Astrocyte of the hippocampus (primary cell): ENCODE data around the gene DNAJB13.

ENCODE experiments used
- DNase-seq: peaks from one replicate; pipeline ENCODE4 v3.0.0; 2011; ENCODE audit warnings: low read depth, low spot score

DNAJB13 gene

DNA sequence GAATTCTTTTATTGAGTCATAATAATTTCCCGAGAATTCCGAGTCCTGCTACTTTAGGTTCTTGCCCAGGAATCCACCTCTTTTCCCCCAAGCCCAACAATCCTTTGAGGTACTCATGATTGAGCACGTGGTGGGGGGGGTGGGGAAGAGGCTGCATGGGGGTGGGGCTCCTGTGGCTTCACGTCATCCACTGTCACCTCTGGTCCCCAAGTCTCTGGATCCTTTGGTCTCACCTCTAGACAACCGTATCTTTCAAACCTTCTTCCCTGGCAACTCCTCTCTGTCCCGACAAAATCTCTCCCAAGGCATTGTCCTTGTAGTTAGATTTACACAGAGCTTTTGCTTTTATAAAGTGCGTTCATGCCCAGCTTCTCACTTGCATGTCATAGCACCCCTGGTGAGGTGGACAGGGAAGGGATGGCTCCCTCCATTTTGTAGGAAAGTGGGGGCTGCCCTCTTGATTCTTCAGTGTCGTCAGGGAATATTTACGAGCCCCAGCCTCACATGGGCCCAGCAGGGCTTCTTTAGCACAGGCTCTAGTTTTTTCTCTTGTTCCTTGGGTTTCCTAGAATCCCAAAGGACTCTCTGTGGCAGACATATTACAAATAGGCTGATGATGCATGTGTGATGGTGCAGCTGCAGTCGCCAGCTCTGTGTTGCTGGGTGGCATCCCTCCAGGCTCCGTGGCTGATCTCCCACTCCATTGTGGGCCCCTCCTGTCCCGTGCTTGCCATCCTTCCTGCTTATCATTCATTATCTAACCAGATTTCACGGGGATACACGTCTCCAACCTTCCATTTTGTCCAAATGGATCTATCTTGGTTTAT lies 49.7 kb downstream of the DNAJB13 start:
- no peak for DNase-seq

DNA sequence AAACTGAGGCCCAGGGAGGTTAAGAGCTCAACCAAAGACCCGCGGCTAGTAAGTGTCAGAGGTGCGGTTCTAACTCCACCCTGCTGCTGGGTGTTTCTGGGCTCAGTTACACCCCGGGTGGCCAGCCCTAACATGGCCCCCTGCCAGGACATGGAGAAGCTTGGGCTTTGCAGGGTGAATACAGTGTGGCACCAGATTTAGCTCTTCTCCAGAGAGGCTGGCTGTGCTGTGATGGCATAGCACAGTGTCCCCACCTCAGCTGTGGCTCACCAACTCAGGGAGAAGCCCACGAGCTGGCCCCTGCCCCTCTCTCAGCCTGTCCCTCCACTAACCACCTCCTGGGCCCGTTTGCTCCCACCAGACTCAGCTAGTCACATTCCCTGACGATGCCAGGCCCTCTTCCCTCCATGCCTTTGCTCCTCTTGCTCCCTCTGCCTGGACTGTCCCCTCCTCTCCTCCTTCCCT lies 51.0 kb downstream of the DNAJB13 start:
- no peak for DNase-seq

DNA sequence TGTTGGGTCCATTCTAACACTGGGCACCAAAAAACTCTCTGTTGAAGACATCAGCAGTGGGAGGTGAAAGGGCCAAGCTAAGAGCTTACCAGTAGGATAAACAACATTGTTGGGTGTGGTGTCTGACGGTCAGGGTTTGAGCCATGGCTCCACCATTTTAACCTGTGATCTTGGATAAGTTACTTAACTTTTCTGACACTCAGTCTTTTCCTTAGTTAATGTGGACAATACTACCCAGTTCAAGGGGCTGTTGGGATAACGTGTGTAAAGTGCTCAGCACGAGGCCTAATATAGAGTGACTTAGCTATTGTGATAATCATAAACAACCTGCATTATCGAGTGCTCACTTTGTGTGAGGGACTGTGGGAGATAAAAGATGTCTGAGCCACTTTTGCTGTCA lies 52.0 kb downstream of the DNAJB13 start:
- DNase-seq: no peak

DNA sequence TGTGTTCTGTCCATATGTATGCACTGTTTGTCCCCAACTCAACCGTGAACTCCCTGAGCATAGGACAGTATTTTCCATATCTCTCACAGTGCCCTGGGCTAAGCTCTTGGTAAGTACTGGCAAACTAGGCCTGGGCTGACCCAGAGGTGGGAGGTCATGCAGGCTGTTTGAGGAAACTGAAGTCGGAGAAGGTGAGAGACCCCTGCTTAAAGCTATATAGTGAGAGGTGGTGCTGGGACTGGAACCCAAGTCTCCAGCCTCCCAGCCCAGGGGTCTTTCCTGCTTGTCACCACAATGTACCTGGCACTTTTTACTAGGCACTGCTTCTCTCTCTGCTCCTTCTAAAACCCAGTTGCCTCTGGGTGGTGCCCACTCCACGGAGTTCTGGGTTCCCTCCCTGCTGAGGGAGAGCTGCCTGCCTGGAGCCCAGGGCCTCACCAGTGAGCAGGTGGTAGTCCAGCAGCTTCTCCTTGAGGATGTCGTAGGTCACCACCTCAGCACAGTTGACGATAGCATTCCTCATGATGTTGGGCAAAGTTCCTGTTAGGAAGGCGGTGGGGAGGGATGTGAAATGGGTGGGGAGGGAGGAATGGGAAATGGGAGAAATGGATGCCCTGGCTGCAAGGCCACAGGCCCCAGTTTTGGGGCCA lies 53.3 kb downstream of the DNAJB13 start:
- no peak for DNase-seq

DNA sequence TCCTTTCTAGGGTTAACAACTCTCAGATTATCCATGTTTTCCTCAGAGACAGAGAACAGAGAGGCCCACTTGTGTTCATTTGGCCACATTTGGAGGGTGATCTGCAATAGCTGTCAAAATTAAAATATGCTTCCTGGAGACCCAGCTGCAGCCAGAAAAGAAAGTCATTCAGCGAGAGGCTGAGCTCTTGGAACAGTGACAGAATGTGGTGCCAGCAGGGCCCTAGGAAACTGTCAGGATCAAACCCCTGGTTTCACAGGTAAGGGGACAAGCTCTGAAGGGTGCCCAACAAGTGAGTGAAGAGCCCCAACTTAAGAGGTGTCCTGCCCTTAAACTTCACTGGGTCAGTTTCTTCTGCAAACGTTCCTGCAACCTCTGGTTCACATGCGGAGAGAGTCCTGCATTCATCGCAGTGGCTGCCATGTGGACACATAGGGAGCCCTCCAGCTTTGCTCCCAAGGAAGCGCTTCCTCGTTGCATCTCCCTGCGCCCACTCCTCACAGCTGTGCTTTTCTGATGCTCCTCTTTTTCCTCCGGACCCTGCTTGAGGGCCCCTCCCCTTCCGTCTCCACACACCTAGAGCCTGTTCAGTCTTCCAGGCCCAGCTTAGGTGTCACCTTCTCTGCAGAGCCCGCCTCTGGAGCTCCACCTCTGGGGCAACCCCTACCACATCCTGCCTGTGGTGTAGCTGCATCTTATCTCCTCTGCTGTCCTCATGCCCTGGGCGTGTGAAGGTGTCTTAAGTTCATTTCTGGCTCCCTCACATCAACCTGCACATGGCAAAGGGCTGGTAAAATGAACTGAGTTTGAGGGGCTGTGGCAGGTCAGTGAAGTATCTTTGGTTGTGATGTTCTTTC lies 54.2 kb downstream of the DNAJB13 start:
- no peak for DNase-seq

DNA sequence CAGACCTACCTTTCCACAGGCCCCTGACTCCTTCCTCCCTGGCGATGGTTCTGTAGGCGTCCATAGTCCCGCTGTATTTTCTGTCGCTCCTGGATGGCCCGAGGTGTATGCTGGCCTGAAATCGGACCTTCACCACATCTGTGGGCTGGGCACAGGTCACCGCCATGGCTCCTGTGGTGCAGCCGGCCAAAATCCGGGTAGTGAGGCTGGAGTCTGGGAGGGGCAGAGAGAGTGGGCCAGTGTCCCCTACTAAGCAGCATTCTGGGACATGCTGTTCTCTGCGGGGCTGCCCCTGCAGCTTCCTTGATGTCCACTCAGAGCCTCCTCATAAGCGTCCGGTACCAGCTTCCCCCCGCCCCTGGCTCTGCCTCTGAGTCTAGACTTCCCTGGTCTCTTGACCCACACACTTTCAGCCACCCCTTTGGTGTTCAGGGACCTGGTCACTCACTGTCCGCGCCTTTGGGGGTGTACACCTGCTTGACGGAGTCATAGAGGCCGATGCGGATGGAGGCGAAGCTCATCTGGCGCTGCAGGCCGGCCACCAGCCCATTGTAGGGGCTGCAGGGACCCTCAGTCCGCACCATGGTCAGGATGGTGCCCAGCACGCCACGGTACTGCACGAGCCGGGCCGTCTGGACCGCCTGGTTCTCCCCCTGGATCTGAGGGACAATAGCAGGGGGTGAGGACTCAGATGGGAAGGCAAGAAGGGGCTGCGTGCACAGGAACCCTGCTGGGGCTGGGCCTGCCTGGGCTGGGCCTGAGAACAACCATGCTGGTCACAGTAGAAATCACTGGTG lies 55.1 kb downstream of the DNAJB13 start:
- DNase-seq: no peak

DNA sequence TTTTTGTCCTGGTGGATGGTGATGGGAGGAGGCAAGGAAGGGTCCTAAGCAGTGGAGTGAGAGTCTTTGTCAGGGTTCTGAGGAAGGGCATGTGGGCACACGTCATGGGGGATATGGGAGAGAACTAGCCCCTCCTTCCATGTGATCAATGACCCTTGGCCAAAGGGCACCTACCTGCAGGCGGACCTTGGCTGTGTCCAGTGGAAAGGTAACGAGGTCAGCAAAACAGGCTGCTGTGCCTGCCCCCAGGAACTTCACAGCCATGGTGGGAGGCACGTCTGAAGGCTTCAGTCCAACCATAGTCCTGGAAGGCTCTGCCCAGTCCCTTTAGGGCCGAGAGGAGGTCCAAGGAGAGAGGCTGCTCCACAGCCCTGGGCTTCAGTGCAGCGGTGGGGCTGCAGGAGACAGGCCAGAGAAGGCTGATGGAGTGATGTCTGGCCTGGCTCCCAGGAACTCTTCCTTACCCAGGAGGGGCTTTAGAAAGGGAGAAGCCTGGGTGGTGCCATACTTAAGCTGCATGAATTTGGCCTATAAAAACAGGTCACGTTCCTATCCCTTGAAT lies 56.0 kb downstream of the DNAJB13 start:
- no peak for DNase-seq

DNA sequence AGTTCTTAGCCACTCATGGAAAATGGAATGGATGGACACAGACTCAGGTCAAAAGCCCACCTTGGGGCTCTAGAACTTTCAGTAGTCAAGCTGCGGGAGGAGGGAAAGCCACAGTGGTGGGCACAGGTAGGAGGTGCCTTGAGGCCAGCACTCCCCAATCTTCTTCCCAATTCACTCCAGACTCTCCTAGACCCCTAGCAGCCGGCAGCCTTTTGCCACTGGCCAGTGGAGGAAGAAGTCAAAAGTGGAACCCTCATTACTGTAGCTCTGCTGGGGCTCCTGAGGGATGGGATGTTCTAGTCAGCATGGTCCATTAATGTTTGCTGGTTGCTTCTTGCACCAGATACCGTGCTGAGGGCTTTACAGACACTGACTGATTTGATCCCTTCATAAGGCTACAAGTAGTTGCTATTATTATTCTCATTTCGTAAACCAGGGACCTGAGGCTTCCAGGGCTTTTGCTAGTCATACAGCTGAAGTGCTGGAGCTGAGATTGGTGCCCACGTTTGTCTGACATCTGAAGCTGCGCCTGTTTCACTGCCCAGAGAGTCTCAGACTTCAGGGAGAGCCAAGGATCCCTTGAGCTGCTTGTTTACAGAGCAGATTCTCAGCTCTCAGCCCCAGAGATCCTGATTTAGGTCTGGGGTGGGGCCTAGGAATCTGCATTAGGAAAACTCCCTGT lies 57.0 kb downstream of the DNAJB13 start:
- DNase-seq: no peak

DNA sequence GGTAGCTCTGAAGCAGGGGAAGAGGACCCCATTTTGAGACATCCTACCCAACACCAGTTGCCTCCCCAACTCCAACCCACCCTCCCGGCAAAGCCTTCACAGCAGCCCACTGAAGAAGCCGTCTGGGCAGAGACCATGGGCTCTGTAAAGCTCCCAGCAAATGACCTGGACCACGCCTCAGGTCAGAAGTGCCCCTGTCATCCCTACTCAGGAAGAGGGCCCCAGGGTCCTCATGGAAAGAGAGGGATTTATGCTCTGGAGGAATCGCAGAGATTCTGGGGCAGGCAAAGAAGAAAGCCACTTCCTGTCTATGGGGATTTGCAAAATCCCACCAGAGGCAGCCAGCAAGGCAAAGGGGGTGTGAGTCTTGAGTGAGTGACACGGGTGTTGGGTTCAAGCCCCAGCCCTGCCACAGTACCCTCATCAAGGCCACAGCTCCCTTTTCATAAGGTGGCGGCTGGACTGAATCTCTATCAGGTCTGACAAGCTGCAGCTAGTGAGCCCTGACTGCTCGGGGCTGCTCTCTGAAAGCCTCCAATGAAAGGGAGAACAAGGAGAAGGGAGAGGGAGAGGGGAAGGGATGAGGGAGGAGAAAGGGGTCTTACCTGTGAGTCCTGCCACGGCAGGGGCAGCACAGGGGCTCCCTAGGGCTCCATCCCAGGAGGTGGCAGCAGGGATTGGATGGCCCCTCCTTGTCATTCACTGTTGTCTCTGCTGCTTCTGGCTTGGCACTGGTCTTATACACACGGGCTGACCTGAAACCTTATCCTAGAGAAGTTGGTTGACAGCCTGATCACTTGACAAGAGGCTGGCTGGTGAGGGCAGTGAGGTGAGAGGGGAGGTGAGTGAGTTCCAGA lies 57.8 kb downstream of the DNAJB13 start, which contains the start of gene UCP3:
TSS of gene UCP3 (minus strand) at position 713 of the 857 bp plus-strand sequence. CDS start 2,043 bp downstream, outside the sequence.
- no peak for DNase-seq

DNA sequence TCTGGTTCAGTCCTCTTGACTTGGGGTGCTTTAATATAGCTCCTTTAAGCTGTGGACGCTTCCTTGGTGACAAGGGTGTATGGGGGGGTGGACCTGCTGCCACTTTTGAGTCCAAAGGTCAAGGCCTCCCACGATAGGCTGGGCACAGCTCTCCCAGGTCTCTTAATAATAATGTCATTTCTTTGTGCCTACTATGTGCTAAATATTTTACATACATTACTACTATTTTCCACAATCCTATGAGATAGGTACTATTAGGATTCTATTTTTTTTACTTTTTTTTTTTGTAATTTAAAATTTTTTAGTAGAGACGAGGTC lies 58.4 kb downstream of the DNAJB13 start:
- DNase-seq: no peak

DNA sequence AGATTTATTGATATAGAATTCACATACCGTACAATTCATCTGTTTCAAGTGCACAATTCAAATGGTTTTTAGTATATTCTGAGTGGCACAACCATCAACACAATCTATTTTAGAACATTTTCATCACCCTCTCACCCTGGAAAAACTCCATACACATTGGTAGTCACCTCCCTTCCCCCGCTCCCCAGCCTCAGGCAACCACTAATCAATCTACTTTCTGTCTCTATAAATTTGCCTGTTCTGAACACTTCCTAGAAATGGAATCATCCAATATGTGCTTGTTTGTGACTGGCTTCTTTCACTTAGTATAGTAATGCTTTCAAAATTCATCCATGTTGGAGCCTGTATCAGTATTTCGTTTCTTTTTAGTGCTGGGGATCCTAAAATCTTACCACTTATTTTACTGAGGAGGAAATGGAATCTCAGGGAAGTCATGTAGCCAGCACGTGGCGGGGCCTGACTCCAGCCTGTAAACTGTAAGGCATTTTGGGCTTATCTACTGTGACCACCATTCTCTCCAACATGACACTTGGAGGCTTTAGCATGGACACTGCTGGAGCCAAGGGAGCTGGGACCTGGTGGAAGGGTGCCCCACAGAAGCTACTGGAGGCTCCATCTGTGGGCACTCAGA lies 59.0 kb downstream of the DNAJB13 start:
- DNase-seq: no peak

DNA sequence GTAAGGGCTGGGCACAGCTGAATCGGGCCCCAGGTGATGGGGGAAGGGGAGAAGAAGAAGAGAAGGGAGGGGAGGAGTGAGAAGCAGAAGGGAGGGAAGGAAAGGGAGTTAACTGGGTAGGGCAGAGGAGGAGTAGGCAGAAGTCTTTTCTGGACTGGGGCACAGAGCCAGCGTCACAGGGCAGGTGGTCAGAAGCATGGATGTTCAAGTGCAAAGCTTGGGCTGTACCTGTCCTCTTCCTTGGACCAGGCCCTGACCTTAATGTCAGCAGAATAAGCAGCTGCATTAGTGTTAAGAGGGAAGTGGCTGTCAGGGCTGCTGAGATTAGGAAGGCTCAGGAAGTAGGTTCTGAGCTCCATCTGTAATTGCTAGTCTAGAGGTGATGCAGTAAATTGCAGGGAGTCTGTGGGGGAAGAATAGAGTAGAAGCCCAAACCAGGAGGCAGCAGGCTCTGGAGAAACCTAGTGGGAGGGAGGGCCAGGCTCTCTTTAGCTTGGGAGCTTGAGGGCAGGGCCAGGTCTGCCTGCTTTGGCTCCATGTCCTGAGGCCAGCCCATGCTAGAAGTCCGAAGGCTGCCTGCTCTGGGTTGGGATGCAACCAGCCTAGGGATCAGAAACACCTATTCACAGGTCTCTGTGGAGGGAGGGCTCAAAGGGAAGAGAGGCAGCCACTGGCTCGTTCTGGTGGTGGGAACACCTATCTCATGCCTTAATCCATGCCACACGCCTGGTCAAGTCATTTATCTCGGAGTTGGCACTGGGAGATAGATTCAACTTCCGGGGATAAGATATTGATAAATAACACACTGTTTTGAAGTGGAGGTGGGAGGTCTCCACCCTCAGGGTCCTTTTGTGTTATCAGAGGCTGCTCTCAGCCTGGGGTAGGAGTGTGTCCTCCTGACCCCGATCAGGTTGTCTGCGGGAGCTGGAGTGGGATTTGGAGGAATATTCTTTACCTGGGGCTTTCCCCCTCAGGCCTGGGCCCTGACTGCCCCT lies 59.8 kb downstream of the DNAJB13 start:
- no peak for DNase-seq

DNA sequence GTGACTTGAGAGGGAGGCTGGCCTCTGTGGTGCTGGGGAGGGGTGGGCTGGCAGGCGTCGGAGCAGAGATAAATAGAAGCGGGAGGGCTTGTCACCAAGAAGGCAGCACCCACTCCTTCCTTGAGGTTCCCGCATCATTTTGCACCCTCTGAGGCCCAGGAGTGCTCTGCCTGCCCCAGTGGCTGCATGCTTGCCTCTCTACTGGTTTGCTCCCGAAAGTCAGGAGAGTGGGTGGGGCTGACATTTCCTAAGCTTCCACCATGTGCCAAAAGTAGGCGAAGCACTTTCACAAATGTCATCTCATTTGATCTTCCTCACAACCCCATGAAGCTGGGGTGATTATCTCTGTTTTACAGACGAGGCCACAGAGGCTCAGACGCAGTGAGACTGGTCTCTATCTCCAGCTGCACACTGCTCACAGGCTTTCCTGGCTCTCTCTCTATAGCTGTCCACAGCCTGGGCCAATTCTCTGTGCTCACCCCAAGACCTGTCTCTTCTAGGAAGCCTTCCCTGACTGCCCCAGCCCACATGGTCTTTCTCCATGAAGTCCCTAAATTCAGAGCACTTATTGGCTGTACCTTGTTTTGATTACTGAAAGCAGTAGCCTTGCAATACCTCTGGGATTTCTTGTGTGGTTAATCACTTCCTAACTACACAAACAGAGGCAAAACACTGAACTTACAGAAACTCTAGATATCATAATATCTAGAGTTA lies 60.7 kb downstream of the DNAJB13 start:
- no peak for DNase-seq

DNA sequence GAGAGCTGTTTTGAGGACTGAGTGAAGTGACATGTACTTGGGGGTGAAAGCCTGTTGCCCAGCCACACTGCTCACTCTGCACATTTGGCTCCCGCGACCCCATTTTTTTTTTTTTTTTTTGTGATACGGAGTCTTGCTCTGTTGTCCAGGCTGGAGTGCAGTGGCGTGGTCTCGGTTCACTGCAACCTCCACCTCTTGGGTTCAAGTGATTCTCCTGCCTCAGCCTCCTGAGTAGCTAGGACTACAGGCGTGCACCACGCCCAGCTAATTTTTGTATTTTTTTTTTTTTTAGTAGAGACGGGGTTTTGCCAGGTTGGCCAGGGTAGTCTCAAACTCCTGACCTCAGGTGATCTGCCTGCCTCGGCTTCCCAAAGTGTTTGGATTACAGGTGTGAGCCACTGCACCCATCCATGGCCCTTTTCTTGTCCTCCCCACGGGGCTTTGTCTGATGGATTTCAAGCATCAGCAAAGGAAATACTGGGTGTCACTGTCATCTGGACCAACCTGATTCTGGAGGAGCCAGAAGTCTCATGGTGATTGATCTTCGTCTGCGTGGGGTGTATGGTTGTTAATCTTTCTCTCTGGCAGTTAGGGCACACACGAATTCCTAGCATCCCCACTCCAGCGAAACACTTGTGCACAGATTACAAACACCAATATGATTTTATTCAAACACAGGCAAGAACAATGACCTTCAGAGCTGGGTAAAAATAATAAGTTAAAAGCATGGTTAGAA lies 61.4 kb downstream of the DNAJB13 start:
- DNase-seq: no peak

DNA sequence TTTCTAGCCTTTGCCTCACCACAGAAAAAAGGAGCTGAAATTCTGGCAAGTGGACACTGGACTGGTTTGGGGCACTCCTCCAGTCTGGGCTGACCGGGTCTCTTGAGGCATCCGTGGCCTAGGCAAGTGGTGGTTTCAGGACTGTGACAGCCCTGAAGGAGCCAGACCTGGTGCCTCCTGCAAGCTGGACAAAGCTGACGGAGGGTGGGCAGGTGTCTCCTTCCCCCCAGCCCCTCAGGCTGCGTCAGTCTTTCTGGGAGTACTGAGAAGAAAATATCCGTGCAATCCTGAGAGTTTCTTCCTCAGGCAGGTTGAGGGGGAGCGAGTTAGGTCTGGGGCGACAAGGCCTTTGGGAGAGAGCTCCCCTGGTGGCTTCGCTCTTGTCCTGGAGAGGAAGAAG lies 62.3 kb downstream of the DNAJB13 start:
- no peak for DNase-seq

DNA sequence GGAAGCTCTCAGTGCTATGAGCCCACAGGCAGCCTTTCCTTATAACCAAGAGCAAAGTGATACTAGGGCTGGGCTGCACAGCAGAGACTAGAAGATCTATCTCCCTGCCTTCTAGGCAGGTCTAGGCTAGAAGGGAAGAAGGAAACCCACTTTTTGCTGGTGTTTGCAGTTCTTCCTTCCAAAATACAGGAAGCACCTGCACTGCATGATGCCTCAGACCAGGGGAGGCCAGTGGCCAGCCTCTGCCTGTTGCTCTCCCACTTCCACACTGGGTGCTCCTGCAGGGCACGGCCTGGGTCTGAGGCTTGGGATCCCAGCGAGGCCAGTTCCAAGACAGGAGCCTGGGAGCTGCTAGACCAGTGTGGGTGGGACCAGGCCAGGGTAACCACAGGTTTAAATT lies 64.1 kb downstream of the DNAJB13 start:
- no peak for DNase-seq
